SK-N-DZ (cell line): ENCODE data around the gene CACFD1.
A peak's percentile ranks its signal among the peaks of the same experiment; 100 is the strongest.

Experiments
- DNase-seq: peaks from one replicate; pipeline ENCODE4 v3.0.0-alpha.2; 2015; ENCODE audit warnings: low spot score

Gene CACFD1

DNA sequence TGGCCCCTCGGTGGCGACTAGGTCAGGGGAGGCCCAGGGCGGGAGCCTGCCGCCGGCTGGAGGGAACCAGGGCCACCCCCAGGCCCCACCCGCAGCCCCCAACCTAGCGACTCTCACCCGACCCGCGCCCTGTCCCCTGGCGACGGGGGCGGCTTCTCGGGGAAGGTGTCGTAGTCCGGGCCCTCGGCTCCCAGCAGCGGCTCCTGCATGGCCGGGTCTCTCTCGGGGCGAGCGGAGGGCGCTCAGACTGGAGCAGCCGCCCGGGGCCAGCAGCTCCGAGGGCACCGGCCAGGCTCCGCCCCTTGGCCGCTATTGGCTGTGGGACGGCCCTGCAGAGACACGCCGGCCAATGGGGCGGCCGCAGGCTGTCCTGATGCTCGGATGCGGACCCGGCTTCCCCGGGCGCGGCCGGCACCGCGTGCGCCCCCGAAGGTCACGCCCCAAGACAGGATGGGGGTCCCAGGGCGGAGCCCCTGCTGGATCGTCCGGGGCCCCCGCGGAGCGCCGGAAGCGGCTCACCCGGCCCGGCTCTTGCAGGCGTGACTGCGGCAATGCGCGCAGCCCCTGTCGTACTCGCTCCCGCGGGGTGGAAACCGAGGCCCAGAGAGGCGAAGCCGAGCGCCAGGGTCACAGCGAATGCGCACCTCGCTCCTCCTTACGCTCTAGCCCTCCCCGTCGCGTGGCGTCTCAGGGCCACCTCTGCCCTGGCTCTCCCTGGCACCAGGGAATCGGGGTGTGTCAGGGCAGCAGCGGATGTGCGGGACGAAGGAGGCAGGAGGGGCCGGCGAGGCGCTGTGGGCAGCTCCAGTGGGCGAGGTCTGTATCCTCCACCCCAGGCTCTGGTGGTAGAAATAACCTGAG, 19.3 kb downstream of the CACFD1 start, which contains the start of gene SLC2A6:
SLC2A6 (minus strand) TSS at position 249 of the 861 bp plus-strand sequence; CDS start at position 209, 40 bp downstream.
- DNase-seq: peak; percentile 87

DNA sequence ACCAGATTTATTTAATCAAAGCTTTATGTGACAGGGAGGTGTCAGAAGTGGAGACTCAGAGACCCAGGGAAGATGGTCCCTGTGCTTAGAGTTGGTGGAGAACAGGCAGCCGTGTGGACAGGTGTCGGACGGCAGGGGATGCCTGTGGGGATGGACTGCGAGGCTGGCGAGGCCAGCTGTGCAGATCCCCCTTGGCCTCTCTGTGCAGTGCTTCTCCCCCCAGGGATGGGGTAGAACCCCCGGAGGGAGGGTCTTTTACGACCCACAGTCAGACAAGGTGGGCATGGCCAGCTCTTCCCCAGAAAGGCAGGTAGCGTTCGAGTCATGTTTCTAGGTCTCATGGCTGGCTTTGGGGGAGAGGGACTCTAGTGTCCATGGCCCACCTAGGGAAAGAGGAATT, 23.8 kb downstream of the CACFD1 start:
- DNase-seq: no peak

DNA sequence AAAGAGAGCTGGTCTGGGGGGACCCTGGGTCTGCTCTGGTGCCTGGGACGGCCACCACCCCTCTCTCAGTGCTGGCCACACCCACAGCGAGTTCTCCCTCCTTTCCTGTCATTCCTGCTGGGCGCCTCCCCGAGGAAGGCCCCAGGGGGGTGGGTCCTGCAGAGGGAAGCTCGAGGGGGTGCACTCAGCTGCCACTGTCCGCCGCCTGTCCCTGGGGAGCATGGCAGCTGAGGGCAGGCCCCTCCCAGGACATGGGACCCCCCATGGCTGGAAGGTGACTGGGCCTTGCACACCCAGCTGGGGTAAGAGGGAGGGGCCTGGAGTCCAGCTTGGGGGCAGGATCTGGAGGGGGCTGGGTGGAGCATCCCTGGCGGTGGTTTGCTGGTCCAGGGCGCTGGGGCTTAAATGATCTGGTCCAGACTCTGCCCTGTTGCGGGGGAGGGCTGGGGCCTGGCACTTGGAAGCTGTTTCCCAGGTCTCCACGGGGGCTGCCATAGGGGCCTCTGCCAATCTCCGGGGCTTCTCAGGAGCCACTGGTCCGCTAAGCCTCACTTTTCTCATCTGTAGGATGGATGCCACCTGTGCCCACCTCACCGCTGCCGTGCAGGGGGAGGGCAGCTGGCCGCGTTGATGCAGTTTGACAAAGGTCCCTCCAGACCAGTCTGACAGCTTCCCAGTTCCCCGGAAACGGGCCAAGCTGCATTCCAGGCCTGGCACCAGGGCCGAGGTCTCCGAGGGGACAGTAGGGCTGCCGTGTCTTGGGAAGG, 25.1 kb downstream of the CACFD1 start:
- DNase-seq: peak; percentile 51

DNA sequence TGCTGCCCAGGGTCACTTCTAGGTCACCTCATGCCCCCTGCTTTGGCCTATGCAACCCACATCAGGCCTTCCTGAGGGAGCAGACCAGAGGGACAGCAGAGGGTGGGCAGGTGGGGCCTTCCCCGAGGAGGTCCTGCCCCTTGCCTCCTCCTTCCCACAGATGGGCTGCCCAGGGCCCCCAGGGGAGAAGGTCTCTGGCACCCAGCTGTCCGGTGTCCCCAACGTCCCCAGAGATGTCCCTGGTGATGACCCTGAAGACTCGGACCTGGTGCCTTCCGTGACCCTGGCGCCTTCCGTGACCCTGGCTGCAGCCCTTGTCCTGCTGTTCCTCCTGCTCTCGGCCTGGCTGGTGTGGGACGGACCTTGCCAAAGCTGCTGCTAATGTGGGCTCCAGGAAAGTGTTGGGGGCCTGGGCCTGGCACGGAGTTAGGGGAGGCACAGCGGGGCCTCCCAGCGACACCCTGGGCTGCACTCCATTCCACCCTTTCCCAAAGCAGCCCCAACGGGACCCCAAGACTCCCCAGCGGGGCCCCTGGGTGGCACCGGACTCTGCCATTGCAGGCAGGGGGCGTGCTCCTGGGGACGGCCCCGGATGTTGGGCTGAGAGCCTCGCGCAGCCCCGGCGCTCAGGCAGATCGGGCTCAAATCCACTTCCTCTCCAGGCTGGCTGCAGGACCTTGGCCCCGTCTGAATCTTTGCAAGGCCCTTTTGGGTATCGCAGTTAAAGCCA, 25.9 kb downstream of the CACFD1 start:
- peak; percentile 45 for DNase-seq

DNA sequence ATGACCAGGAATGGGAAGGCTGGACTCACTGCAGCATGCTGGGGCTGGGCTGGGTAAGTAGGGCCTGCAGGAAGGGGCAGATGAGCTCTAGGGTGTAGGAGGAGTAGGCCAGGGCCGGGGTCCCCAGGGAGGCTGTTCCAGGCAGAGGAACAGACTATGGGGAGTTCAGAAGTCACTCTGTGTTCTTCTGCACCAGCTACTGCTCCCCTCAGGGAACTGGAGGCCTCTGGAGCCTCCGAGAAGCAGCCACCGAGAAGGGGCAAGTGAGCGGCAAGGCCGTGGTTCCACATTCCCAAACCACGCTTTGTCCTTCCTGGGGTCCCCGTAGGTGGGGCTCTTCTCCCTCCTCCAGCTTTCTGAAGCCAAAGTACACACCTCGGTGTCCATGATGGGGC, 27.6 kb downstream of the CACFD1 start:
- DNase-seq: no peak

DNA sequence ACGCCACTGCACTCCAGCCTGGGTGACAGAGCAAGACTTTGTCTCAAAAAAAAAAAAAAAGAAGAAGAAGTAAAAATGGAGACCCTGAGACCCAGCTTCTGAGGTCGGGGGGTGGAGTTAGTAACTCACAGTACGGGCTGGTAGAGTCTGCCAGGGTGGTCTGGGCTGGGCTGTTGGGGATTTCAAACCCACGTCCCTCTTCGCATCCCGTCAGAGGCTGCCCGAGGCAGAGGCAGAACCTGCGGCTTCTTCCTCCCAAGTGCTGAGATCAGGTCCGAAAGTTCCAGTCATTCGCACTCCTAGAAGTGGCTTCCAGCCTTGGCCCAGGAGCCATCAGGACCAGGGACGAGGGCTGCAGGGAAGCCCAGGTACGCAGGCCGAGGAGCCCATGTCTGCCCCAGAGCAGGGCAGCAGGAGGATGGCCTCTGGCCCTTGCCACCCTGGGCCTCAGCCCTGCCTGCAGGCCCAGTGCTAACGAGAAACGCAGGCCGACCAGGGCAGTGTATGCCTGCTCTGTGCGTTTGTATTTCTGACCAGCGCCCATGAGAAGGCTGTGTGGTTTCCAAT, 29.0 kb downstream of the CACFD1 start:
- no peak for DNase-seq

DNA sequence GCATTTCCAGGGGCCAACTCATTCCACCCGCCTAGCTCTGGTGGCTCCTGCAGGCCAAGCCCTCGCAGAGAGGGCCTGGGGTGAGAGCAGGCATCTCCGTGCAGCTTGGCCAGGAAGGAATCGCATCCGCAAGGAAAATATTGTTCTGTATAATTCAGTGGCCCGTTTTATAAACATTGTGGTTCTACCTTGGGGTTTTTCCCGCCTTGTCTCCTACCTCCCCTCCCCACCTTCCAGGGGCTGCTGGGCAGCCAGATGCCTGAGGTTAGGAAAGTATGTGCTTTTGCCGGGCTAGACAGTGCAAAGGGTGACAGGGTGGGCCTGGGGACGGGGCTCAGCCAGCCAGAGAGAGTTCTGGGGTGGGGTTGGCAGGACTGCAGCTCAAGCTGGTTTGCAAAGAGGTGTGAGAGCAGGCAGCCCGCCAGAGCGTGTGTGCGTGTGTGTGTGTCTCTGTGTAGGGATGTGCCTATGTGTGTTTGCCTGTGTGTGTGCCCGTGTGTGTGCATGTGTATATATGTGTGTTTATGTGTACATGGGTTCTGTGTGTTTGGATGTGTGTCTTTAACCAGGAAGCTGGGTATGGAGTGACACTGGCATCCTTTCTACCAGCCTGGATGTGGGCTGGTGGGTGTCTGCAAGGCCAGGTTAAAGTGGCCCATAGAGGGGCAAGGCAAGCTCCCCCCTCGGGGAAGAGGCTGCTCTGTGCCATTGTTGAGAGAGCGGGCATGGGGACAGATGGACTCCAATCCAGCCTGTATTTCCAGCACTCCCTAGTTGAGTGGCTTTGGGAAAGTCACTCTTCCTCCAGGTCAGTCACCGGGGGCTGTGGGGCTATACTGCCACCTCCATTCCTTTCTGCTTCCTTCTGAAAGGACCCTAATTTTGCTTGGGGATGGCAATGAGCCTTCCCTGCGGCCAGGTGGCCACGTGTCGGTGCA, 29.7 kb downstream of the CACFD1 start:
- no peak for DNase-seq

DNA sequence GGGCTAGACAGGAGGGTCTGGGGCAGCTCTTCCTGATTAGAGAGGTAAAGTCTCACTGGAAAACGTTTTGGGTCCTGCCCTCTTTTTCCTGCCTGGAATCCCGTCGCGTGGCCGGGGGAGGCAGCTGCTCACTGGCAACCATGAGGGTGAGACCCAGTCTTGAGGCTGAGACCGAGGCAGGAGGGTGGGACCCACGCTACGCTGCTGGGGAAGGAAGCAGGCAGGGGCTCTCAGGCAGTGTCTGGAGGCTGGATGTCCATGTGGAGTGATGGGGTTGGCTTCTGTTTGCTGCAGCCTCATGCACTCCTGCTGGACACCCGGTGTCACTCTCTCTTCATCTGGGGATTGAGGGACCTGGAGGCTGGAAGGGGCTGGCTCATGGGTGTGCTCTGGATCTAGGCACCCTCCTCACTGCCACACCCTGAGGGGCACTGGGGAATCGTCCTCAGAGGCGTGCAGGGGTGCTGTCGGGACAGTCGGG, 30.5 kb downstream of the CACFD1 start:
- DNase-seq: no peak

DNA sequence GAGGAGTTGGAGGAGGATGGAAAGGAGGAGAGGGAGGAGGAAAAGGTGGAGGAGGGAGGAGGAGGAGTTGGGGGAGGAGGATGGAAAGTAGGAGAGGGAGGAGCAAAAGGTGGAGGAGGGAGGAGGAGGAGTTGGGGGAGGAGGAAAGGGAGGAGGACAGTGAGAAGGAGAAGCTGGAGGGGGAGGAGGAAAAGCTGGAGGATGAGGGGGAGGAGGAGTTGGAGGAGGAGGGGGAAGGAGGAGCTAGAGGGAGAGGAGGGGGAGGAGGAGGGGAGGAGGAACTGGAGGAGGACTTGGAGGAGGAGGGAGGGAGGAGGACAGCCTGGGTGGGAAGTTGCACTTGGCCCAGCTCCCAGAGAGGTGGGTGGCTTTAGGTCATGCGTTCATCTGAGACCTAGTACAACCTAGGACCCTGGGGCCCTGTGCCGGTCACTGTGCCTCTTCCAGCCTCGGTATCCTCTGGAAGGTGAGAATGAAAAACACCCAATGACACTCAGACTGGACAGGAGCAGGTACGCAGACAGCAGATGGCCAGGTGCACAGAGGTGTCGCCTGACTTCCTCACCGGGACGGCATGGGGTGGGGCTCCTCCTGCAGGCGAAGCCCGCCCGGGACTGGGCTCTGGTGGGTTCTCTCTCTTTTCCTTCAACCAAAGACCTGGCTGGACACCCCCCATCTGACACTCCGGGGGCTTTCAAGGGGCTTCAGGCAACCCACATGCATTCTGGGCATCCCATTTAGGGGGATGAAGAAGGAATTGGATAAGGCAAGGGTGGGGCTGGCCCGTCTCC, 31.3 kb downstream of the CACFD1 start:
- DNase-seq: no peak

DNA sequence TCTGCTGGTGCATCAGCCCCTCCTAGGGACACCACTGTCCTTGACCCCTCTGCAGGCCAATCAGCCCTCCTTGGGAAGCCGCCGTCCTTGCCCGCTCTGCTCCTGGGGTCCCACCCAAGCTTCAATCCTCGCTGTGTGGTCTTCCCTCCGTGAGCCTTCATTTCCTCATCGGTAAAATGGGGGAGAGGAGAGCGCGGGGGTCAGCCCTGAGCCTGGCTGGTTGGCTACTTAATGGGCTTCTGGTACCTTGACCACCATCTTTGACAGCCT, 31.8 kb downstream of the CACFD1 start:
- no peak for DNase-seq

DNA sequence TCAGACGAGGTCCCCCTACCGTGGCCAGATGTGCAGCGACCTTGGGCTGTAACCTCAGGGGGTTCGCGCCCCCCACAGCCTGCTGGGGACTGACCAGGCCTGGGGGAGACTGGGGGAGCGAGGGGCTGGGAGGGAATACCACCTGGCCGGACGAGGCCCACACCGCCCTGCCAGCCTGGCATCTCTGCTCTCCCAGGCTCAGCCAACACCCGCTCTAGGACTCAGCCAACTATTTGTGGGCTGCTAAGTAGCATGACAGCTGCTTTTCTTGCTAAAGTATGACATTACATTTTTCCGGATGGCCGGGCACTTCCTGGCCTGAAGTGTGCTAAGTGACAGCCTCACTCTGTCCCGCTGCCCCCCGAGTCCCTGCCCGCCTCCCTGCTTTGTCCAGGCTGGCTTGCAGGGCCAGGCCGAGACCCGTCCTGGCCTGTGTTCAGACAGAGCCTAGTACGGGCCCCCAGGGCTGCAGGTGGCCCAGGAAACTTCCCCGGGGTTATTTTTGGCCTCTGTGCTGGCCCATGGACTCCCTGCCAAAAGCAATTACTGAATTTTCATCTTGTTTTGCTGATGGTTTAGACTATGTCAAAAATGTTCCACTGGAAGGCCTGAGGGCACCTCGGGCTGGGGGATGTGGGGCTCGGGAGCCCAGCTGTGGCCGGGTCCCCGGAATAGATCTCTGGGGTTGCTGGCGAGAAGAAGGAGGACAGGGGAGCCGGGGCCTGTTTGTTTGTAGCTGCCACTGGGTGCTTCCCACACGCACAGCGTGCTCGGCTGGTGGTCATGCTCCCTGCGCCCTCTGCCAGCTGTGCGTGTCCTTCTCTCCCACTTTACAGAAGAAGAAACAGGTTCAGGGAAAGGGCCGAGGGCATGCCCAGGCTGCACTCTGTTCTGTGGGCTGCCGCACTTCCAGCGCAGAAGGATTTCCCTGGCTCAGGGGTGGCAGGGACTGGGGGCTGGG, 32.6 kb downstream of the CACFD1 start:
- no peak for DNase-seq

DNA sequence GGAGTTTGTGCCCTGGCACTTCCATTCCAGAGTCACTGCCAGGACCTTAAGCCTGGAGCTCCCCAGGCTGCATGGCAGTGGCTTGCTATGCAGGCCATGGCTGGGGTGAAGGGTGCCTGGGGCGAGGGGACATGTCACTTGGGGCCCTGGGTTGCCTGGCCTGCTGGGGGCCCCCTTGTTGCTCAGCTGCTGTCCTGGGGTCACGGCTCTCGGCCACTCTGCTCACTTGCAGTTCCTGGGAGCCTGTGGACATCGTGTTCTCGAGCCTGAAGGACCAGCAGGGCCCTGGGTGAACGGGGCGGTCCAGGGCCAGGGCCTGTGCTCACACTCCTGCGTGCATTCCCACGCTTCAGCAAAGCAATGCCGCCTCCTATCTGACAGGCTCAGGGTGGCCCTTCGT, 33.6 kb downstream of the CACFD1 start:
- no peak for DNase-seq

DNA sequence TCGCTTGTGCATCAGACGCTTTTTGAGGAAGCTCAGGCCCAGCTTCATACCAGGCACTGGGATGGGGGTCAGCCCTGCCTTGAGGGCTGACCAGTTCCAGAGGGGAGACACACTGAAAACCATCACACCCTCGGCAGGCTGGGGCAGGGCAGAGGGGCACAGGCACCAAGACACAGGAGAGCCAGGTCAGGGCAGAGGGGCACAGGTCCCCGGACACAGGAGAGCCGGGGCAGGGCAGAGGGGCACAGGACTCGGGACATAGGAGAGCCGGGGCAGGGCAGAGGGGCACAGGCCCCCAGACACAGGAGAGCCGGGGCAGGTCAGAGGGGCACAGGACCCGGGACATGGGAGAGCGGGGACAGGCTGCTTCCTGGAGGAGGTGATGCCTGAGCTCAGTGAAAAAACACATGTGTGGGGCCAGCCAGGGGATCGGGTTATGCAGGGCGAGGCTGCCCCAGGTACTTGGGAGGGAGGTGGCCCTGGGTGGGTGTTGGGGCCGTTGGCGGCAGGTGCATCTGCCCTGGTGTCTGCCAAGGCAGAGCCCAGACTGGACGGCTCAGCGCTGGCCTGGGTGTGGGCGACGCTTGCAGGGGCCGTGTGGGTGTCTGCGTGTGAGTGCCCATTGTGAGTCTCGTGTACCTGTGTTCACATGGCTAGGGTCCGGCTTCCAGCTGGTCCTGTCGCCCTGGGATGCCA, 34.2 kb downstream of the CACFD1 start:
- DNase-seq: no peak

DNA sequence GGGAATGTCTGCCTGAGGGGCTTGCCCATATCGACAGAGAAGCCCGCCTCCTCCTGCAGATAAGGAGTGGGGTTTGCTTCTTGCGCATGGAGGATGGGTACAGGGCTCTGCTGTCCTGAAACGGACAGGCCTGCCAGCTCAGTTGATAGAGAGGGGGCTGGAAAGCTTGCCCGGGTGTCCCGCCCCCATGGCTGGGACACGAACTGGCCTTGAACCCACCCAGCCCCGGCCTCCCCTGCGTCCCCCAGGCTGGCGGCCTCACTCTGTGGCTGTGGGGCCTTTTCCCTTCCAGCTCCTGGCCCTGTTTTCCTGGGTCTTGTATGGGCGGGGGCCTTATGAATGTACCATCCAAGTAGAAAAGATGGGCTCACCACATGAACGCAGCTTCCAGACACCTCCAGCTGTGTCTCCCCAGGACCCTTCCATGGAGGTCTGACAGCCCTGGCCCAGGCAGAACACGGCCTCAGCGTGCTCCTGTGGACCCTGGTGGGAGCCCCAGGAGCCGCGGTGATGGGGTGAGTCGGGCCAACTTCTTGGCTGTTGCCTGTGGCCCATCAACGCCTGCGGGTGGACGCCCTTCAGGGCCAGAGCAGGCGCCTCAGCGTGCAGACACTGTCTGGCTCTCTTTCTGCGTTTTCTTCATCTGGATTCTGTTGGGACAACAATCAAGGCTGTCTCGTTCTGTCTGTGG, 35.0 kb downstream of the CACFD1 start:
- DNase-seq: no peak

DNA sequence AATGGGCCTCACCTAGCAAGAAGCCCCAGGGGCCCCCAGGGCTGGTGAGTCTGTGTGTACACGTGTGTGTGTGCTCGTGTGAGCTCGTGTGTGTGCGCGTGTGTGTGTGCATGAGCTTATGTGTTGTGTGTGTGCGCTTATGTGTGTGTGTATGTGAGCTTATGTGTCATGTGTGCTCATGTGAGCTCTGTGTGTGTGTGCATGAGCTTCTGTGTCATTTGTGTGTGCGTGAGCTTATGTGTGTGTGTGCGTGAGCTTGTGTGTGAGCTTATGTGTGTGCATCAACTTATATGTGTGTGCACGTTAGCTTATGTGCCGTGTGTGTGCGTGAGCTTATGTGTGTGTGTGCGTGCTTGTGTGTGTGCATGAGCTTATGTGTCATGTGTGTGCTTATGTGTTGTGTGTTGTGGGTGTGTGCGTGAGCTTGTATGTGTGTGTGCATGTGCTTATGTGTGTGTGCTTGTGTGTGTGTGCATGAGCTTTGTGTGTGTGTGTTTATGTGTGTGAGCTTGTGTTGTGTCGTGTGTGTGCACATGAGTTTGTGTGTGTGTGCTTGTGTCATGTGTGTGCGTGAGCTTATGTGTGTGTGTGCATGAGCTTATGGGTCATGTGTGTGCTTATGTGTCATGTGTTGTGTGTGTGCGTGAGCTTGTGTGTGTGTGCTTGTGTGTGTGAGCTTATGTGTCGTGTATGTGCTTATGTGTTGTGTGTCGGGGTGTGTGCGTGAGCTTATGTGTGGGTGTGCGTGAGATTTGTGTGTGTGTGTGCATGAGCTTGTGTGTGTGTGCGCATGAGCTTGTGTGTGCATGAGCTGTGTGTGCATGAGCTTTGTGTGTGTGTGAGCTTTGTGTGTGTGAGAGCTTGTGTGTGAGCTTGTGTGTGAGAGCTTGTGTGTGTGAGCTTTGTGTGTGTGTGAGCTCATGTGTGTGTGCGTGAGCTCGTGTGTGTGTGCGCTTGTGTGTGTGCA, 35.8 kb downstream of the CACFD1 start:
- no peak for DNase-seq
